HepG2 (cell line): ENCODE data around the gene NEDD4L. TPM values are rescaled to one million over a fixed set of nuclear protein-coding genes. Genes with fewer than 3 reads are reported as not detected.

Experiments used
- ARID5B ChIP-seq: IDR thresholded peaks from 2 replicates; pipeline ENCODE4 v1.4.0; 2020; ENCODE audit warnings: mild to moderate bottlenecking, missing genetic modification reagents
- CEBPG ChIP-seq: IDR thresholded peaks from 2 replicates; pipeline ENCODE4 v1.6.1; 2016
- ELF3 ChIP-seq: IDR thresholded peaks from 2 replicates; pipeline ENCODE4 v1.6.1; 2016; ENCODE audit warnings: missing genetic modification reagents, missing compliant biosample characterization
- GATAD2A ChIP-seq: IDR thresholded peaks from 2 replicates; pipeline ENCODE4 v1.6.1; 2016
- HMGXB4 ChIP-seq, 2 experiments: sonication (generic) in 1 of 2; formaldehyde crosslinking in 1 of 2; IDR thresholded peaks; 2 replicates each; pipeline versions ENCODE4 v1.4.0 to v1.6.1; 2018 to 2020; ENCODE audit warnings: missing genetic modification reagents in 2 of 2, borderline replicate concordance in 1 of 2, low read depth in 1 of 2, mild to moderate bottlenecking in 1 of 2, missing biosample characterization in 1 of 2
- KDM2A ChIP-seq: sonication (generic); formaldehyde crosslinking; IDR thresholded peaks from 2 replicates; pipeline ENCODE4 v1.4.0; 2020; ENCODE audit warnings: low read depth, missing genetic modification reagents, borderline replicate concordance
- LCORL ChIP-seq, 2 experiments: fragments of 450-650 bp in 1 of 2; sonication (generic) in 1 of 2; formaldehyde crosslinking in 1 of 2; IDR thresholded peaks; 2 replicates each; pipeline versions ENCODE4 v1.5.0 to v1.6.1; 2017 to 2020; ENCODE audit warnings: antibody characterized with exemption in 1 of 2, missing genetic modification reagents in 1 of 2
- MAFF ChIP-seq: IDR thresholded peaks from 2 replicates; pipeline ENCODE4 v1.6.1; 2011; ENCODE audit warnings: low read depth, low read length, improper control_type of control experiment
- PAX8 ChIP-seq: sonication (generic); formaldehyde crosslinking; IDR thresholded peaks from 2 replicates; pipeline ENCODE4 v1.8.0; 2022; ENCODE audit warnings: mild to moderate bottlenecking, missing genetic modification reagents, borderline replicate concordance
- PPARG ChIP-seq: conservative IDR thresholded peaks from 2 replicates; pipeline ENCODE4 v1.6.1; 2016; ENCODE audit warnings: missing biosample characterization, missing genetic modification reagents
- SPEN ChIP-seq: sonication (generic); formaldehyde crosslinking; IDR thresholded peaks from 2 replicates; pipeline ENCODE4 v1.5.1; 2020; ENCODE audit warnings: low read depth, mild to moderate bottlenecking, missing genetic modification reagents
- ZBTB7A ChIP-seq: sonication (generic); formaldehyde crosslinking; IDR thresholded peaks from 2 replicates; pipeline ENCODE4 v1.8.0; 2022; ENCODE audit warnings: mild to moderate bottlenecking, missing genetic modification reagents
- ZFP36L2 ChIP-seq: sonication (generic); formaldehyde crosslinking; IDR thresholded peaks from 2 replicates; pipeline ENCODE4 v1.4.0; 2020; ENCODE audit warnings: missing genetic modification reagents
- ZMAT5 ChIP-seq: sonication (generic); formaldehyde crosslinking; IDR thresholded peaks from 2 replicates; pipeline ENCODE4 v1.5.0; 2020; ENCODE audit warnings: mild to moderate bottlenecking, low read depth, missing genetic modification reagents, borderline replicate concordance
- ZNF644 ChIP-seq: IDR thresholded peaks from 2 replicates; pipeline ENCODE4 v1.6.1; 2016; ENCODE audit warnings: low read depth
- ZNF883 ChIP-seq: sonication (generic); formaldehyde crosslinking; IDR thresholded peaks from 2 replicates; pipeline ENCODE4 v1.5.1; 2020; ENCODE audit warnings: mild to moderate bottlenecking, missing genetic modification reagents; ENCODE audit errors: not compliant biosample characterization
- polyA plus RNA-seq, 8 experiments: library from polyadenylated mRNA; depleted of rRNA in 3 of 8; stranded (reverse) in 7 of 8; unstranded in 1 of 8; fragments of >200 nt; fragmentation: Illumina TruSeq in 4 of 8; extraction: Trizol in 4 of 8; gene quantifications; 2 replicates each; pipeline versions ENCODE4 v1.2.1 to v1.2.3, GENCODE V29; 2011 to 2016; ENCODE audit warnings: low read depth in 4 of 8, missing spikeins in 1 of 8, mixed read lengths in 1 of 8; ENCODE audit not compliant: insufficient read depth in 1 of 8
- total RNA-seq, 5 experiments: library from RNA; depleted of rRNA; stranded (reverse); fragments of >200 nt; fragmentation: Illumina TruSeq; extraction: Trizol; gene quantifications; 2 replicates each; pipeline ENCODE4 v1.2.3, GENCODE V29; 2016; ENCODE audit warnings: low read depth in 1 of 5

The NEDD4L gene
- total and polyA plus RNA-seq, 2 of the 13 experiments (the other 11 are each of a cell fraction or from before 2014, with no cell fraction given), result 168 to 390 TPM

- no peak for TF ChIP-seq ZMAT5 (CRISPR knock-in tag)
- no peak for TF ChIP-seq LCORL (IDR thresholded peaks at IDR 0.05)
- 0 out of 2 replicates have a peak, but pooled peaks have one; percentile 35 for TF ChIP-seq LCORL (CRISPR knock-in tag; IDR thresholded peaks at IDR 0.05)
- TF ChIP-seq MAFF, result peak; percentile 73
- no peak for TF ChIP-seq PPARG (CRISPR knock-in tag)
- no peak for TF ChIP-seq HMGXB4 (CRISPR knock-in tag; IDR thresholded peaks at IDR 0.05; ENCODE audit: borderline replicate concordance in 1 of 2, low read depth in 1 of 2)
- TF ChIP-seq GATAD2A, result peak; percentile 78
- peak; percentile 52; the same call in 1 of the 2 replicates for TF ChIP-seq ZNF644
- no peak for TF ChIP-seq ZFP36L2 (CRISPR knock-in tag)
- TF ChIP-seq ARID5B, result peak; percentile 59
- no peak for TF ChIP-seq PAX8
- TF ChIP-seq CEBPG, result peak; percentile 93
- 0 out of 2 replicates have a peak, but pooled peaks have one; percentile 38 for TF ChIP-seq KDM2A (CRISPR knock-in tag)
- TF ChIP-seq ELF3 (CRISPR knock-in tag), result no peak
- TF ChIP-seq ZBTB7A (CRISPR knock-in tag), result no peak
- TF ChIP-seq SPEN, result no peak
- TF ChIP-seq ZNF883, result no peak
Measured at GRCh38 chr18:58054041-58054781, 10.2 kb downstream of the NEDD4L start (continued).
